Skin of body (tissue), 2 donors: Measurements from ENCODE around the gene CD2AP. TPM values are rescaled to one million over a fixed set of nuclear protein-coding genes. Genes with fewer than 3 reads are reported as not detected.
"Not testable (repeated sequence)": the region's sequence is repeated elsewhere in the genome, so short reads cannot be mapped to it uniquely, and the experiment has no call there.

Experiments
- DNase-seq: peaks from one replicate; lab custom pipeline; 2025; lab: John Stamatoyannopoulos, UW
- total RNA-seq: library from RNA; depleted of rRNA; stranded (reverse); fragments of >200 nt; gene quantifications from one replicate; pipeline ENCODE4 v1.2.3, GENCODE V29; 2014

The CD2AP gene, protein sequence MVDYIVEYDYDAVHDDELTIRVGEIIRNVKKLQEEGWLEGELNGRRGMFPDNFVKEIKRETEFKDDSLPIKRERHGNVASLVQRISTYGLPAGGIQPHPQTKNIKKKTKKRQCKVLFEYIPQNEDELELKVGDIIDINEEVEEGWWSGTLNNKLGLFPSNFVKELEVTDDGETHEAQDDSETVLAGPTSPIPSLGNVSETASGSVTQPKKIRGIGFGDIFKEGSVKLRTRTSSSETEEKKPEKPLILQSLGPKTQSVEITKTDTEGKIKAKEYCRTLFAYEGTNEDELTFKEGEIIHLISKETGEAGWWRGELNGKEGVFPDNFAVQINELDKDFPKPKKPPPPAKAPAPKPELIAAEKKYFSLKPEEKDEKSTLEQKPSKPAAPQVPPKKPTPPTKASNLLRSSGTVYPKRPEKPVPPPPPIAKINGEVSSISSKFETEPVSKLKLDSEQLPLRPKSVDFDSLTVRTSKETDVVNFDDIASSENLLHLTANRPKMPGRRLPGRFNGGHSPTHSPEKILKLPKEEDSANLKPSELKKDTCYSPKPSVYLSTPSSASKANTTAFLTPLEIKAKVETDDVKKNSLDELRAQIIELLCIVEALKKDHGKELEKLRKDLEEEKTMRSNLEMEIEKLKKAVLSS
- 42.1 TPM for total RNA-seq

GRCh38 chr6:47477497-47478232 is at the start of gene CD2AP:
Gene CD2AP, plus strand, starts transcription at chr6:47477789. Its CDS starts 456 bp downstream, at chr6:47478245.
- peak; percentile 49 for DNase-seq

DNA sequence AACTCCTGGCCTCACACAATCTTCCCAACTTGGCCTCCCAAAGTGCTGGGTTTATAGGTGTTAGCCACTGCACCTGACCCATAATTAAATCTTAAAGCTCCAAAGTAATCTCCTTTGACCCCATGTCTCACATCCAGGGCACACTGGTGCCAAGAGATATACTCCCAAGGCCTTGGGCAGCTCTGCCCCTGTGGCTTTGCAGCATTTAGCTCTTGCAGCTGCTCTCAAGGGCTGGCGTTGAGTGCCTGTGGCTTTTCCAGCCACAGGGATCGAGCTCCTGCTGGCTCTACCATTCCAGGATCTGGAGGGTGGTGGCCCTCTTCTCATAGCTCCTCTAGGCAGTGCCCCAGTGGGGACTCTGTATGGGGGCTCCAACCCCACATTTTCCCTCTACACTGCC is 49.3 kb upstream of the CD2AP start:
- no peak for DNase-seq

- DNase-seq: no peak
These were observed 48.6 kb upstream of the CD2AP start for GRCh38 chr6:47428746-47429664.

DNA sequence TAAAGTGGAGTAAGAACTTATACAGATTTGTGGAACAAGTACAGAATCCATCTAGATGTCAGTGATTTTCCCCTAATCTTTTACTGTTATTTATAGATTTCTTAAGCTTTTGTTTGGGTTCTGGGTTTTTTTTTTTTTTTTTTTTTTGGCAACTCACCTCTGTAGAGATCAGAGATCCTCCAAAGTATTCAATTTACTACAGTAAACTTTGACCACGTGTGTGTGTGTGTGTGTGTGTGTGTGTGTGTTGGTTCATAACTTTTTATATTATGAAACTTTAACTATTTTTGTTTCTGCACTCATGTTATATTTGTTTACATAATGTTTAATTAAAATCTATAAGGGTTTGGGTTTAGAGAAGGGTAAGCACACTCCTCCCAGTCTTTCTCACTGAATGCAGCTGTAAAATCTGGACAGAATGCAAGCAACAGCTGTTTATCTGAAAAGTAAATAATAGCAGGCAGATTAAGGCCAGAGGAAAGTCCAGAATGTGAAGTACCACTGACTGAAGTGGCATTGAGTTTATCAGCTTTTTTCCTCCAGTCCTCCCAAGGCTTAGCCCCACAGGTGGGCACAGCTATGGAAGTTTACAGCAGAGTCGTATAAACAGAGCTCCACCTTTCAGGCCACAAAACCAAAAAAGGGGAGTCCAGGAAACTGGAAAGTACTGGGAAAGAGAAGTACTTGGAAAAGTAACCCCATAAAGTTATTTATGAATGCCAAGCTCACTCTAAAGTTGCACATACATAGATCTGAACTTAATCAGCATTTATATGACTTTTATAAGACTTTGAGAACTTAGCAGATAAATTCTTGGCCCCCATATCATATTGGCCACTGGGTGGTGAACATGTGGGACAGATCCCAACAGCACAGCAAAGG is 43.0 kb upstream of the CD2AP start:
- DNase-seq: no peak

GRCh38 chr6:47435254-47435612 is 42.4 kb upstream of the CD2AP start:
- no peak for DNase-seq

DNA sequence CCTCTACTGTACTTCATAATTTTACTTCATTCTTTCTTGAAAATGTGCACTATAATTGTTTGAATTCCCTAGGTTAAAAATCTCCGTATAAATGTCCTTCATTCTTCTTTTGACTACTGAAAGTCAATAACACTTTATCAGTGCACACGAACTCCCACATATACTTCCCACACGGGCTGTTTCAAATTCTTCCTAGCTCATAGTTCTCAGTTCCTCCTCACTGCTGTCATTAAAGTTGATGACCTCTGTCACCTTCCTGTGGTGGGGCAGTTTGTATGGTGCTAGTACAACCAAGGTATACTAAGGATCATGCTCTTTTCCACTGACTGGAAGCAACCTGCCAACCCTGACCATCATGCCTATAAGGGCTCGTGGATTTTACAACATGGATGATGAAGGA is 40.0 kb upstream of the CD2AP start:
- no peak for DNase-seq

- DNase-seq: no peak
These were observed 38.9 kb upstream of the CD2AP start for GRCh38 chr6:47438481-47439347.

- no peak for DNase-seq
These were observed 38.3 kb upstream of the CD2AP start for GRCh38 chr6:47439348-47439668.

GRCh38 chr6:47440719-47441118 is 36.9 kb upstream of the CD2AP start:
- no peak for DNase-seq

- DNase-seq: not testable (repeated sequence)
These were observed 32.6 kb upstream of the CD2AP start for GRCh38 chr6:47444964-47445363.

DNA sequence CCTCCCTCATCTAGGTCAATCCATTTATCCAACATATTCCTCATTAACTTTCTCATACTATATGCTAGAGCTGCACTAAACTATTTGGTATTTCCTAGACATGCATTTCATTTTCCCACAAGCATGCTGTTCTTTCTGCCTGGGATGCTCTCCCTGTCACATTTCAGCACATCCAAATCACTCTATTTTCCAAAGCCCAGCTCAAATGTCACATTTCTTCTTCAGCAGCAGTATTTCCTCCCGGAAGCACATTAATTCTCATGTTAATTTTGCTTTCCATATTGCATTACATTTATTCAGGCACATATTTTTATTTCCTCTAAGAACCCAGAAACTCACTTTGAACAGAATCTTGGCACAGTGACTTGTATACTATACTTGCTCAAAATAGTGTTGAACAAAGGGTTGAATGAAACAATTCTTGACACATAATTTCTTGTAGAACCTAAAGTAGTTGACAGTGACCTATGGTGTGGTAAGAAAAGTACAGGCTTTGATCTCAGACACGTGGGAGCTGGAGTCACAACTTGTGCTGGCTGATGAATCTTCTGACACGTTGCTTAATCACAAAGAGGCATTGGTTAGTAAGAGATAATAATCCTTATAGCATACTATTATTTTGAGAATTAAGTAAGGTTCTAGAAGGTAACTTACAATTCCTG is 30.8 kb upstream of the CD2AP start:
- DNase-seq: no peak

DNA sequence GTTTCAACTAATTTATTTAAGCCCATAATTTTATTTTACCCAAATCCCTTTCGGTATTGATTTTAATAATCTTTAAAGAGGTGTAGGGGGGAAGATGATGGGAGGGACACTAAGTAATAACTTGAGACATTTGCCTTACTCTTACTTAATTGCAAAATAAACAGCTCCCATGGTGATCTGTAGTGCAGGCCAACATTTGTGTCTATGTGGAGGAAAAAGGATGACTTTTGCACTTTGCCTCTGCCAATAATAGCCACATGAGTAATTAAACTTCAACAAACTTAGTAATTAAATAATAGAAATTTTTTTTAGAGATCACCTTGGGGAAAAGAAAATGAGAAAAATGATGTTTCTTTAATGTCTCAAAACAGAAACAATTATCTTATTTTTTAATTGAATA is 29.9 kb upstream of the CD2AP start:
- no peak for DNase-seq

DNA sequence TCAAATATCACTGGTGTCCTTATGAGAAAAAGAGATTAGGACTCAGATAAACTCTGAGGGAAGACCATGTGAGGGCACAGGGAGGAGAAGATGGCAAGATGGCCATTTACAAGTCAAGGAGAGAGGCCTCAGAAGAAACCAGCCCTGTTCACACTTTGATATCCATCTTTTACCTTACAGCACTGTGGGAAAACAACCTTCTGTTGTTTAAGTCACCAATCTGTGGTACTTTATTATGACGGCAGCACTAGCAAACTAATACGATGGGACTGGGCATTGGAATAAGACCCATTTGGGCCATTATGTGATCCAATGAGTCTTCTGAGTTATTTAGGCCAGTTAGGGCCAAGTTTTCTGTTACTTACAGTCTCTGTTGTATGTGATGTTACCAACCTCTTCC is 26.4 kb upstream of the CD2AP start:
- no peak for DNase-seq

DNA sequence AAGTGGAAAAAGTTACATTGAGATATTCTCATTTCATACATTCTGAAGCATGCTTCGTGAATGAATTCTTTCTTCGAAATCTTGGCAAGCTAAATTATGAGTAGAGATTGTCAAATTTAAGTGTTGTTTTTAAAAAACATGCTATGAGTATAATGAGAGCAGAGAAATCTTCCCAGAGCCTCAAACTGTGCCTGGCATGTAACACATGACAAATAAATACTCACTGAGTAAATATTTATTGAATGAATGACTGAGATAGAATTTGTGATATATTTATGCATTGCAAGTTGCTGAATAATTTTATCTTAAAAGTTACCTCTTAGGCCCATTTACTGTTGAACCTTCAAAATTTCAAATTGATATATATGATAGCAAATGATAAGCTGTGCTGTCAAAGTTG is 24.7 kb upstream of the CD2AP start:
- no peak for DNase-seq

- DNase-seq: no peak
These were observed 24.1 kb upstream of the CD2AP start for GRCh38 chr6:47453372-47453936.

GRCh38 chr6:47454713-47455396 is 22.7 kb upstream of the CD2AP start:
- DNase-seq: no peak

GRCh38 chr6:47455533-47456209 is 21.9 kb upstream of the CD2AP start:
- no peak for DNase-seq
